ENCODE measurements around the gene WDR3.
A peak's percentile ranks its signal among the peaks of the same experiment; 100 is the strongest.

The WDR3 gene

DNA sequence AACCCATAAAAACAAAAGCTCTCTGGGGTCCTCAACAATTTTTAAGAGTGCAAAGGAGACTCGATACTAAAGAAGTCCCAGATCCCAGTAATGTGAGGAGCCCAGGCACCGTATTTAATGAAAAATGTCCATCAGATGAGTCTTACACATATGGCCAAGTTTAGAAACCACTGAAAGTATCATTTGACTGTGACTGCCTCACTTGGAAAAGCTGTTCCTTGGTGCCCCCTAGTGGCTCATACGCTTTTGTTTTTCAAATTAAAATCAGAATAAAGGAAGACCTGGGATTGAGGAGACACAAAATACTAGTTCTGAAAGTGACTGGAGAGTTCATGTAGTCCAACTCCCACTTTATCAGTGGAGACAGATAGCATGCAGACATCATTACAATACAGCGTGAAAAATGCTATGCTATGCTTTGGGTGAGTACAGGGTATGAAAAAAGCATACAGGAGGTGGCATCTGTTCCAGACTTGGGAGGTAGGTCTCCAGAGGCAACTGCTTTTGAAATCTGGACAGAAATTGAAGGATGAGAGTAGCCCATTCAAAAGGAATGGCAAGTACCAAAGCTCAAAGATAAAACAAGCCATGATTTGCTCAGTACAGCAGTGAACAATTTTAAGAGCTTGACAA is 33.9 kb upstream of the WDR3 start:
- Histone ChIP-seq H4K20me1 (ENCODE audit: low read depth, low read length) (no peaks in the 10 kb centered on the region), H3K27ac (ENCODE audit: low read depth, low read length) (no peak overlapping the region), H3F3A (ENCODE audit: insufficient read depth) (no peaks in the 10 kb centered on the region), H3K9me3 (ENCODE audit: insufficient read depth, low read length) (no peaks in the 10 kb centered on the region), H2AFZ (ENCODE audit: low read depth, low read length, severe bottlenecking) (no peak overlapping the region), H3K4me3 (ENCODE audit: insufficient read depth, low read length, poor library complexity, severe bottlenecking) (no peak overlapping the region), H3K27me3 (ENCODE audit: low read length) (no peaks in the 10 kb centered on the region), H3K79me2 (ENCODE audit: insufficient read depth, low read length) (no peaks in the 10 kb centered on the region), H3K4me2 (ENCODE audit: low read depth, low read length, poor library complexity, severe bottlenecking) (no peak overlapping the region), H3K9ac (ENCODE audit: low read length) (no peak overlapping the region), H3K9me2 (replicated peaks; ENCODE audit: insufficient read depth, low read length) (no peaks in the 10 kb centered on the region), H3K36me3 (ENCODE audit: low read length) (peaks cover 13% of the 10 kb centered on the region; the same call in 1 of the 2 replicates)
- TF ChIP-seq EZH2phosphoT487 (conservative IDR thresholded peaks at IDR 0.05; ENCODE audit: low read length) (no peak), CTCF (IDR thresholded peaks at IDR 0.05; ENCODE audit: insufficient read depth, low read length, poor library complexity, severe bottlenecking) (peak; percentile 54)

DNA sequence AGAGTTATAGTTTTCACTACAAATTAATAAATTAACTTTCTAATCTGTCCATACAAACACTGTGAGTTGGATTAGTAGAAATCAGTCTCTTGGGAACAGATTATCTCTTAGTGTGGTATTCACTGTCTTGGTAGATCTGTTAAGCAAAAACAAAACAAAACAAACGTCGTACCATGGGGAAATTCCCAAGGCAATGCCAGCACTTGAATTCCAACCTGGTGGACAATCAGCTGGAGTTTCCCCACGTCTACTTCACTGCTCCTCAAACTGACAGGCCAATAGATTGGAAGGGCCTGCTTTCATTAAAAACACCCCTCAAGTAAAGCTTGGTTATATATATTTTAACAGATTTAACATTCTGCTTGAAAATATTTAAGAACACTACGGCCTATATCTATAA is 32.0 kb upstream of the WDR3 start:
- TF ChIP-seq CTCF (IDR thresholded peaks at IDR 0.05; ENCODE audit: insufficient read depth, low read length, poor library complexity, severe bottlenecking) (no peak), EZH2phosphoT487 (conservative IDR thresholded peaks at IDR 0.05; ENCODE audit: low read length) (no peak)
- no peaks in the 10 kb centered on the region for H3K9me3 ChIP-seq (ENCODE audit: insufficient read depth, low read length)
- no peak overlapping the region for H3K27ac ChIP-seq (ENCODE audit: low read depth, low read length)
- no peaks in the 10 kb centered on the region for H3K27me3 ChIP-seq (ENCODE audit: low read length)
- no peaks in the 10 kb centered on the region for H3K9me2 ChIP-seq (replicated peaks; ENCODE audit: insufficient read depth, low read length)
- no peaks in the 10 kb centered on the region for H3F3A ChIP-seq (ENCODE audit: insufficient read depth)
- no peak overlapping the region for H2AFZ ChIP-seq (ENCODE audit: low read depth, low read length, severe bottlenecking)
- no peak overlapping the region for H3K4me2 ChIP-seq (ENCODE audit: low read depth, low read length, poor library complexity, severe bottlenecking)
- no peaks in the 10 kb centered on the region for H3K79me2 ChIP-seq (ENCODE audit: insufficient read depth, low read length)
- no peaks in the 10 kb centered on the region for H4K20me1 ChIP-seq (ENCODE audit: low read depth, low read length)
- H3K9ac ChIP-seq (ENCODE audit: low read length), result no peak overlapping the region
- no peak overlapping the region for H3K4me3 ChIP-seq (ENCODE audit: insufficient read depth, low read length, poor library complexity, severe bottlenecking)
- peaks cover 13% of the 10 kb centered on the region; the same call in 1 of the 2 replicates for H3K36me3 ChIP-seq (ENCODE audit: low read length)

- H3K27me3 ChIP-seq (ENCODE audit: low read length), result no peaks in the 10 kb centered on the region
- H4K20me1 ChIP-seq (ENCODE audit: low read depth, low read length), result no peaks in the 10 kb centered on the region
- no peak overlapping the region for H3K9ac ChIP-seq (ENCODE audit: low read length)
- H3F3A ChIP-seq (ENCODE audit: insufficient read depth), result no peaks in the 10 kb centered on the region
- no peak overlapping the region for H3K4me3 ChIP-seq (ENCODE audit: insufficient read depth, low read length, poor library complexity, severe bottlenecking)
- no peaks in the 10 kb centered on the region for H3K9me3 ChIP-seq (ENCODE audit: insufficient read depth, low read length)
- H3K36me3 ChIP-seq (ENCODE audit: low read length), result peaks cover 11% of the 10 kb centered on the region; the same call in 1 of the 2 replicates
- H2AFZ ChIP-seq (ENCODE audit: low read depth, low read length, severe bottlenecking), result no peak overlapping the region
- no peak overlapping the region for H3K27ac ChIP-seq (ENCODE audit: low read depth, low read length)
- no peaks in the 10 kb centered on the region for H3K79me2 ChIP-seq (ENCODE audit: insufficient read depth, low read length)
- H3K9me2 ChIP-seq (replicated peaks; ENCODE audit: insufficient read depth, low read length), result no peaks in the 10 kb centered on the region
- no peak for TF ChIP-seq CTCF (IDR thresholded peaks at IDR 0.05; ENCODE audit: insufficient read depth, low read length, poor library complexity, severe bottlenecking)
- TF ChIP-seq EZH2phosphoT487 (conservative IDR thresholded peaks at IDR 0.05; ENCODE audit: low read length), result no peak
- no peak overlapping the region for H3K4me2 ChIP-seq (ENCODE audit: low read depth, low read length, poor library complexity, severe bottlenecking)
Measured at GRCh38 chr1:117899801-117900200, 29.7 kb upstream of the WDR3 start.
